Psoas muscle (tissue), 8 donors: Measurements from ENCODE around the gene PRPS1L1. TPM values are rescaled to one million over a fixed set of nuclear protein-coding genes. Genes with fewer than 3 reads are reported as not detected.
A peak's percentile ranks its signal among the peaks of the same experiment; 100 is the strongest.

Experiments used
- ATAC-seq, 4 donors: fragments of 200-7000 bp; cut with Tn5 transposase; one replicate each; pipeline ENCODE4 v1.9.1; 2020; ENCODE audit warnings: moderate library complexity in 3 of 4, mild to moderate bottlenecking in 2 of 4
- DNase-seq, 2 donors: peaks; one replicate each; pipeline ENCODE4 v3.0.0-alpha.2; 2020
- H3K27ac ChIP-seq: fragments of 200-600 bp; one replicate; pipeline ENCODE4 v1.8.0; 2022
- H3K27me3 ChIP-seq, 3 donors: fragments of 200-600 bp in 1 of 3; one replicate each; pipeline versions ENCODE4 v1.6.1 to v1.8.0; 2013 to 2022; ENCODE audit warnings: low read length in 2 of 3, mild to moderate bottlenecking in 2 of 3, moderate library complexity in 1 of 3; ENCODE audit not compliant: insufficient read depth in 3 of 3
- H3K36me3 ChIP-seq, 2 donors: fragments of 200-600 bp in 1 of 2; one replicate each; pipeline versions ENCODE4 v1.6.1 to v1.8.0; 2013 to 2022; ENCODE audit warnings: low read depth in 1 of 2, mild to moderate bottlenecking in 1 of 2, moderate library complexity in 1 of 2; ENCODE audit not compliant: insufficient read depth in 1 of 2
- H3K4me1 ChIP-seq: fragments of 200-600 bp; one replicate; pipeline ENCODE4 v1.8.0; 2022
- H3K4me3 ChIP-seq: fragments of 200-600 bp; one replicate; pipeline ENCODE4 v1.8.0; 2022; ENCODE audit warnings: mild to moderate bottlenecking
- H3K9me3 ChIP-seq: fragments of 200-600 bp; one replicate; pipeline ENCODE4 v1.8.0; 2022
- WGBS, 3 donors: extraction: QIAGEN DNeasy Blood & Tissue Kit; methylation state at CpG; one replicate each; pipeline versions ENCODE4 v1.1.6 to v1.1.7; 2013; 5-methylcytosine and 5-hydroxymethylcytosine counted together
- intact Hi-C, 2 donors: fragments of 100-400 bp; cut with DNase I; formaldehyde crosslinking; loops; one replicate each; pipeline versions ENCODE4 v1.11.0 to v1.14.2; 2022
- polyA plus RNA-seq, 3 donors: library from polyadenylated mRNA; stranded (reverse); fragments of 200-250 nt; gene quantifications; one replicate each; pipeline ENCODE4 v1.2.3, GENCODE V29; 2013
- total RNA-seq, 4 donors: library from RNA; stranded (reverse); fragmentation: NEBNext Ultra II Directional in 2 of 4; extraction: Animal tissue kit (Norgen Biotek cat#: 25700) in 2 of 4; gene quantifications; one replicate each; pipeline versions ENCODE4 v1.2.1 to v1.2.4, GENCODE V29; 2021 to 2023
- TF ChIP-seq, protein P1 (sequence below): fragments of 200-600 bp; IDR thresholded peaks from one replicate; pipeline ENCODE4 v1.8.0; 2022; ENCODE audit warnings: antibody characterized with exemption
- donor health status: healthy with polysubstance abuse.
- donor health status: DM: no; HTN: no; CAD: no; lungs with moderate emphysema.
- donor health status: Bipolar disorder and iron deficiency.
- donor health status: healthy.
- donor health status: DM: yes; HTN: yes; CAD: no.
- donor health status: DM: no; HTN: no; CAD: no.
- donor health status: DM: no; HTN: no; CAD: no.
- donor health status: DM: yes; HTN: yes; CAD: no.

Gene PRPS1L1
- total and polyA plus RNA-seq, 7 donors = not detected

GRCh38 chr7:17996040-17996439 lies 31.6 kb downstream of the PRPS1L1 start:
- WGBS, 3 donors = 86 to 90% (median 88%) methylated on average over 2 of the region's 2 CpGs
- no peak for DNase-seq
- TF ChIP-seq, protein P1, sequence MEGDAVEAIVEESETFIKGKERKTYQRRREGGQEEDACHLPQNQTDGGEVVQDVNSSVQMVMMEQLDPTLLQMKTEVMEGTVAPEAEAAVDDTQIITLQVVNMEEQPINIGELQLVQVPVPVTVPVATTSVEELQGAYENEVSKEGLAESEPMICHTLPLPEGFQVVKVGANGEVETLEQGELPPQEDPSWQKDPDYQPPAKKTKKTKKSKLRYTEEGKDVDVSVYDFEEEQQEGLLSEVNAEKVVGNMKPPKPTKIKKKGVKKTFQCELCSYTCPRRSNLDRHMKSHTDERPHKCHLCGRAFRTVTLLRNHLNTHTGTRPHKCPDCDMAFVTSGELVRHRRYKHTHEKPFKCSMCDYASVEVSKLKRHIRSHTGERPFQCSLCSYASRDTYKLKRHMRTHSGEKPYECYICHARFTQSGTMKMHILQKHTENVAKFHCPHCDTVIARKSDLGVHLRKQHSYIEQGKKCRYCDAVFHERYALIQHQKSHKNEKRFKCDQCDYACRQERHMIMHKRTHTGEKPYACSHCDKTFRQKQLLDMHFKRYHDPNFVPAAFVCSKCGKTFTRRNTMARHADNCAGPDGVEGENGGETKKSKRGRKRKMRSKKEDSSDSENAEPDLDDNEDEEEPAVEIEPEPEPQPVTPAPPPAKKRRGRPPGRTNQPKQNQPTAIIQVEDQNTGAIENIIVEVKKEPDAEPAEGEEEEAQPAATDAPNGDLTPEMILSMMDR = no peak
- Histone ChIP-seq H3K9me3 (no peaks in the 10 kb centered on the region), H3K4me1 (no peaks in the 10 kb centered on the region), H3K27ac (no peak overlapping the region), H3K4me3 (no peak overlapping the region), H3K36me3 (no peaks in the 10 kb centered on the region), H3K27me3 (no peaks in the 10 kb centered on the region)
- intact Hi-C loops = no loop called here
- ATAC-seq = no peak

DNA sequence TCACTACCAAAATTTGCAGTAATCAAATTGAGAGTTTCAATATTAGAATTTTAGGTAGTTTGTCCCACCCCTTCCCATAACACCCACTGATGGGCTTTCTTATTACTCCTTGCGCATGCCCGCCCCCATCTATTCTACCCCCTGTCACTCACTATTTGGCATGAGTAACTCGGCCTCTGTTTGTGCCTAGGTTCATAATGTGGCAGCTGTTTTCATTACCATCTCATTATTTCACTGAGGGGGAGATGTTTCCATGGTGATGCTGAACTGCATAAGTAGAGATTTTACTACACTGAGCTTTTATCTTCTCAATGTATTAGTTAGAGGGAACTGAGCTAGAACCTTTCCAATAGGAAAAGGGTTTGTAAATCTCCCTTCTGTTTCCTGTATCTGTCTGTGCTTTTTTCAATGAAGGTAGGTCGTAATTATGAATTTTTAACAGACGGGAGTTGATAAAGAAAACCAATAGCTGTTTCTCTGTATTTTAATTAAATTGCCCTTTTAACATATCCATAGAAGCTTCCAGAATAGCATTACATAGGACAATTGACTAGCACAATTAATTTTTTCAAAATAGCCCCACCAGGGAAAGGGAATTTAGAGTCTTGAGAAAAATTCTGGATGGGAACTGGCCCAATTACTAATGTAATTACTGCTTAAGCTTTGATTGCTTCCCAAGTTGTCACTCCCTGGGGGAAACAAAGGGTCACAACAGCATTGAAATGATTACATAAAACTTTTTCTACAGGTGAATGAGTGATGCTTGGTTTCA lies 33.4 kb downstream of the PRPS1L1 start:
- intact Hi-C loops = no loop called here
- ATAC-seq (no peak), DNase-seq (no peak)
- Histone ChIP-seq H3K4me1 (no peaks in the 10 kb centered on the region), H3K4me3 (no peak overlapping the region), H3K9me3 (no peaks in the 10 kb centered on the region), H3K27ac (no peak overlapping the region), H3K36me3 (no peaks in the 10 kb centered on the region), H3K27me3 (no peaks in the 10 kb centered on the region)
- TF ChIP-seq, protein P1 = no peak
- 58 to 77% (median 65%) methylated on average over 5 of the region's 5 CpGs for WGBS, 3 donors

DNA sequence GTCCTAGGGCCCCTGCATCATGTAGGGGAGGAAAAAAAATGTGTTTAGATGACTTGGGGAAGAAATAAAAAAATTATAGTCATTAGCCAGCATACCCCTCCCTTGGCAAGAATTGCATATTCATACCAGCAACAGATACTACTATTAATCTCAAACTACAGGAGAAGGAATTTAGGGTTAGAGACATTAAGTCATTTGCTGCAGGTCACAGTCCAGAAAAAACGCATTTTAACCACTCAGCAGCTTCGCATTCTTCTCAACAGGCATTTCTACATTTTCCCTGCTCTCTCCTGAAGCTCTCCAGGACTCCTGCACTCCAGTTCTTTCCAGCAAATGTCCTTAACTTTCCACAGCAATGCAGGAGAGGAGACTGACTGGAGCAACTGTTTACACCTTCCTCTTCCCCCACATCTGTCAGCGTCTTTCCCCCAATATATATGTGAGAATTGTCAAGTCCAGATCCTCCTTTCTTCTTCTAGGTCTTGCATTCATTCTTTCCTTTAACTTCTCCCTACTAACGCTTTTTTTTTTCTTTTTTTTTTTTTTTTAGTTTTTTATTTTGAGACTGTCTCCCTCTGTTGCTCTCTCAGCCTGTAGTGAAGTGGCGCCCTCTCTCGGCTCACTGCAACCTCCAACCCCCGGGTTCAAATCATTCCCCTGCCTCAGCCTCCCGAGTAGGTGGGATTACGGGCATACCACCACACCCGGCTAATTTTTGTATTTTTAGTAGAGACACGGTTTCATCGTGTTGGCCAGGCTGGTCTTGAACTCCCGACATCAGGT lies 35.6 kb downstream of the PRPS1L1 start:
- WGBS, 3 donors = 47 to 55% (median 48%) methylated on average over 13 of the region's 13 CpGs
- DNase-seq = no peak
- Histone ChIP-seq H3K36me3 (no peaks in the 10 kb centered on the region), H3K4me1 (no peaks in the 10 kb centered on the region), H3K27me3 (no peaks in the 10 kb centered on the region), H3K4me3 (no peak overlapping the region), H3K9me3 (no peaks in the 10 kb centered on the region), H3K27ac (no peak overlapping the region)
- TF ChIP-seq, protein P1 = peak; percentile 13
- ATAC-seq = no peak
- intact Hi-C loops = no loop called here

GRCh38 chr7:17990761-17991160 lies 36.9 kb downstream of the PRPS1L1 start:
- no peak overlapping the region for H3K4me3 ChIP-seq
- DNase-seq (no peak), ATAC-seq (no peak)
- WGBS, 3 donors = 81 to 93% (median 89%) methylated on average over 3 of the region's 3 CpGs
- H3K36me3 ChIP-seq = no peaks in the 10 kb centered on the region
- H3K27ac ChIP-seq = no peak overlapping the region
- H3K9me3 ChIP-seq = no peaks in the 10 kb centered on the region
- H3K27me3 ChIP-seq = no peaks in the 10 kb centered on the region
- TF ChIP-seq, protein P1 = no peak
- no peaks in the 10 kb centered on the region for H3K4me1 ChIP-seq
- intact Hi-C loops = no loop called here
